ENCODE data around the gene UROS. TPM values are rescaled to one million over a fixed set of nuclear protein-coding genes. Genes with fewer than 3 reads are reported as not detected.

Gene UROS
- total RNA-seq, 4 donors from 2014 or later, result 24.6 to 39.3 (median 32.4) TPM

DNA sequence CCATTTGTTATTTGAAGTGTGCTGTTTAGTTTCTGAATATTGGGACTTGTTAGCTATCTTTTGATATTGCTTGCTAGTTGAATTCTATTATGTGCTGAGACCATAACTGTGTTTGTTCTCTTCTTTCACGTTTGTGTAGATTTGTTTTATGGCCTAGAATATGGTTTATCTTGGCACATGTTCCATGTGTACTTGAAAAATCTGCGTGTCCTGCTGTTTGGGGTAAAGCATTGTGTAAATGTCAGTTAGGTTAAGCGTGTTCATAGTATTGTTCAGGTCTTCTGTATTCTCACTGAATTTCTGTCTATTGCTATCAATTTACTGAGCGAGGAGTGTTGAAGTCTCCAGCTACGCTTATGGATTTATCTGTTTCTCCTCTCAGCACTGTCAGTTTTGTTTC lies 66.9 kb downstream of the UROS start:
- peaks cover 0 to 11% (median 1%) of the 10 kb centered on the region in 4 donors for H3K4me1 ChIP-seq
- H3K27me3 ChIP-seq, result no peaks in the 10 kb centered on the region
- no peak overlapping the region for H3K4me3 ChIP-seq
- intact Hi-C loops (cut with DNase I; ENCODE audit: low total_unique reads) (no loop called here), in situ Hi-C loops (cut with MboI; ENCODE audit: low pct_ligation_motif_present in 1 of 4, low pct_unique_long_range_greater_than_20kb in 1 of 4, low sequenced_read_pairs in 3 of 4) (no loop called here)
- peaks cover 0 to 83% (median 30%) of the 10 kb centered on the region in 4 donors for H3K36me3 ChIP-seq
- H3K9me3 ChIP-seq, result no peaks in the 10 kb centered on the region
- H3K27ac ChIP-seq, result no peak overlapping the region
- DNase-seq, result no peak
- 44 to 46% methylated on average over 5 of the region's 5 CpGs for WGBS, 2 donors (ENCODE audit: low coverage in 1 of 2)
- TF ChIP-seq POLR2AphosphoS5 (IDR thresholded peaks at IDR 0.05), result no peak
- TF ChIP-seq POLR2A (IDR thresholded peaks at IDR 0.05), result no peak

DNA sequence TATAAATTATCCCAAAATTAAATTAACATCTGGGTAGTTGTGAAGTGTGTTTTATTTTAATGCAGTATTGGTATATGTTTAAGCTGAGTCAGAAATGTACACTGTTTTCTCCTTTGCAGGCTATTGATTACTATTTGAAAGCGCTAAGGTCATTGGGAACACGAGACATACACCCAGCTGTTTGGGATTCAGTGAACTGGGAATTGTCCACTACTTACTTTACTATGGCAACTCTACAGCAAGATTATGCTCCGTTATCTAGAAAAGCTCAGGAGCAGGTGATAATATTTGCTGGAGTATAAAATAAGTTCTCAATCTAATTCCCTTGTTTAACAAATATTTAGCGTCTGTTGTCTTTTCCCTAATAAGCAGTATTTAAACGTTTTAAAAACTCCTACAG lies 75.6 kb downstream of the UROS start:
- intact Hi-C loops (cut with DNase I; ENCODE audit: low total_unique reads) (no loop called here), in situ Hi-C loops (cut with MboI; ENCODE audit: low pct_ligation_motif_present in 1 of 4, low pct_unique_long_range_greater_than_20kb in 1 of 4, low sequenced_read_pairs in 3 of 4) (no loop called here)
- Histone ChIP-seq H3K4me1 (no peaks in the 10 kb centered on the region), H3K9me3 (no peaks in the 10 kb centered on the region), H3K4me3 (no peak overlapping the region), H3K36me3 (peaks cover 0 to 74% (median 34%) of the 10 kb centered on the region in 4 donors), H3K27ac (no peak overlapping the region), H3K27me3 (no peaks in the 10 kb centered on the region)
- 88 to 93% methylated on average over 5 of the region's 5 CpGs for WGBS, 2 donors (ENCODE audit: low coverage in 1 of 2)
- TF ChIP-seq EP300 (IDR thresholded peaks at IDR 0.05; ENCODE audit: low read depth) (no peak), POLR2A (IDR thresholded peaks at IDR 0.05) (no peak), POLR2AphosphoS5 (IDR thresholded peaks at IDR 0.05) (no peak)
- TF ChIP-seq, protein P1, sequence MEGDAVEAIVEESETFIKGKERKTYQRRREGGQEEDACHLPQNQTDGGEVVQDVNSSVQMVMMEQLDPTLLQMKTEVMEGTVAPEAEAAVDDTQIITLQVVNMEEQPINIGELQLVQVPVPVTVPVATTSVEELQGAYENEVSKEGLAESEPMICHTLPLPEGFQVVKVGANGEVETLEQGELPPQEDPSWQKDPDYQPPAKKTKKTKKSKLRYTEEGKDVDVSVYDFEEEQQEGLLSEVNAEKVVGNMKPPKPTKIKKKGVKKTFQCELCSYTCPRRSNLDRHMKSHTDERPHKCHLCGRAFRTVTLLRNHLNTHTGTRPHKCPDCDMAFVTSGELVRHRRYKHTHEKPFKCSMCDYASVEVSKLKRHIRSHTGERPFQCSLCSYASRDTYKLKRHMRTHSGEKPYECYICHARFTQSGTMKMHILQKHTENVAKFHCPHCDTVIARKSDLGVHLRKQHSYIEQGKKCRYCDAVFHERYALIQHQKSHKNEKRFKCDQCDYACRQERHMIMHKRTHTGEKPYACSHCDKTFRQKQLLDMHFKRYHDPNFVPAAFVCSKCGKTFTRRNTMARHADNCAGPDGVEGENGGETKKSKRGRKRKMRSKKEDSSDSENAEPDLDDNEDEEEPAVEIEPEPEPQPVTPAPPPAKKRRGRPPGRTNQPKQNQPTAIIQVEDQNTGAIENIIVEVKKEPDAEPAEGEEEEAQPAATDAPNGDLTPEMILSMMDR (IDR thresholded peaks at IDR 0.05), result no peak
- DNase-seq, result no peak

DNA sequence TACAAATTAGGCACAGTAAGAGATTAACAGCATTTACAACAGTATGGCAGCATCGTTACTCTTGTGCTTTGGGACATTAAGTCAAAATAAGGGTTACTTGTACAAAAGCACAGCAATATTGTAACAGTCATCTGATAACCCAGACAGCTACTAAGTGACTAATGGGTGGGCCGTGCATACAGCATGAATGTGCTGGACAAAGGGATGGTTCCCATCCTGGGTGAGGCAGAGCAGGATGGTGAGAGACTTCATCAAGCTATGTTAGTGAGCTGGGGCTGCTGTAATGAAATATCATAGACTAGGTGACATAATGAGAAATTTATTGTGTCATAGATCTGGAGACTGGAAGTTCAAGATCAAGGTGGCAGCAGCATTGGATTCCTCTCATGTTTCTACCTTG lies 78.1 kb downstream of the UROS start:
- Histone ChIP-seq H3K4me3 (no peak overlapping the region), H3K4me1 (no peaks in the 10 kb centered on the region), H3K36me3 (peaks cover 0 to 79% (median 35%) of the 10 kb centered on the region in 4 donors), H3K27me3 (no peaks in the 10 kb centered on the region), H3K9me3 (no peaks in the 10 kb centered on the region), H3K27ac (no peak overlapping the region)
- TF ChIP-seq POLR2A (IDR thresholded peaks at IDR 0.05) (no peak), EP300 (IDR thresholded peaks at IDR 0.05; ENCODE audit: low read depth) (no peak), POLR2AphosphoS5 (IDR thresholded peaks at IDR 0.05) (no peak)
- TF ChIP-seq, protein P1 (IDR thresholded peaks at IDR 0.05), result no peak
- in situ Hi-C loops (cut with MboI; ENCODE audit: low pct_ligation_motif_present in 1 of 4, low pct_unique_long_range_greater_than_20kb in 1 of 4, low sequenced_read_pairs in 3 of 4) (no loop called here), intact Hi-C loops (cut with DNase I; ENCODE audit: low total_unique reads) (no loop called here)
- WGBS, 2 donors (ENCODE audit: low coverage in 1 of 2), result 100% methylated on average over 2 of the region's 2 CpGs
- no peak for DNase-seq

DNA sequence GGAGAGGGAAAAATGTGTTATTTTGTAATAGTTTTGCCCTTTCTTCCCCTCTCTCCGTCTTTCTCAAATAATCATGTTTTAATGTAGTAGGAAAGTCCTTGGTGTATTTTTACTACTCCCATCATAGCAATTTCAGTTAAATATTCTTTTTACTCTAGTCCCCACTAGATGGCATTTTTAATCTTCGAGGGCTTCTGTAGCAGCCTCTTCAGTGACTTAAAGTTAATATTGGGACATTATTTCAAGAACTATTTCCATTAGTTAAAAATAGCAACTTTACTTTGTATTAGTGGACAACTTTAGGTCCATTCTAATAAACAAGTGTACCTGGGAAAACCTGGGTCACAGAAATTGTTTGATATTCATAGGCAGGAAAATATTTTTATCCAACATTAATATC lies 80.6 kb downstream of the UROS start:
- Histone ChIP-seq H3K27ac (no peak overlapping the region), H3K27me3 (no peaks in the 10 kb centered on the region), H3K4me3 (no peak overlapping the region), H3K4me1 (no peaks in the 10 kb centered on the region), H3K9me3 (no peaks in the 10 kb centered on the region), H3K36me3 (peaks cover 0 to 81% (median 35%) of the 10 kb centered on the region in 4 donors)
- in situ Hi-C loops (cut with MboI; ENCODE audit: low pct_ligation_motif_present in 1 of 4, low pct_unique_long_range_greater_than_20kb in 1 of 4, low sequenced_read_pairs in 3 of 4) (no loop called here), intact Hi-C loops (cut with DNase I; ENCODE audit: low total_unique reads) (no loop called here)
- 68 to 69% methylated on average over 2 of the region's 2 CpGs for WGBS, 2 donors (ENCODE audit: low coverage in 1 of 2)
- TF ChIP-seq, protein P1 (IDR thresholded peaks at IDR 0.05), result no peak
- no peak for TF ChIP-seq POLR2A (IDR thresholded peaks at IDR 0.05)
- TF ChIP-seq EP300 (IDR thresholded peaks at IDR 0.05; ENCODE audit: low read depth), result no peak
- TF ChIP-seq POLR2AphosphoS5 (IDR thresholded peaks at IDR 0.05), result no peak
- DNase-seq, result no peak

Data from transverse colon (tissue), 4 donors.